Neural cell (in vitro differentiated cells): ENCODE data around the gene HNRNPK. TPM values are rescaled to one million over a fixed set of nuclear protein-coding genes. Genes with fewer than 3 reads are reported as not detected.

Experiments
- H2AFZ ChIP-seq: fragments of 200-600, 300-800 bp; sonication (generic), shearing (Covaris generic); 2 replicates; pipeline ENCODE4 v1.6.0; 2014; ENCODE audit warnings: low read depth, mild to moderate bottlenecking, antibody characterized with exemption, low read length, moderate library complexity
- H3F3A ChIP-seq: fragments of 200-600 bp; shearing (Covaris generic); 2 replicates; pipeline ENCODE4 v1.6.1; 2016; ENCODE audit warnings: mild to moderate bottlenecking, moderate library complexity, mixed read lengths, antibody characterized with exemption, low read length; ENCODE audit not compliant: insufficient read depth, poor library complexity, severe bottlenecking
- H3K27ac ChIP-seq: fragments of 200-600, 300-800 bp; sonication (generic), shearing (Covaris generic); 2 replicates; pipeline ENCODE4 v1.5.1; 2014; ENCODE audit warnings: mild to moderate bottlenecking, low read length, moderate library complexity
- H3K27me3 ChIP-seq: fragments of 300-800, 200-600 bp; sonication (generic), shearing (Covaris generic); 2 replicates; pipeline ENCODE4 v1.6.0; 2014; ENCODE audit warnings: mild to moderate bottlenecking, low read depth, low read length, moderate library complexity; ENCODE audit not compliant: insufficient read depth
- H3K36me3 ChIP-seq: fragments of 300-800, 200-600 bp; sonication (generic), shearing (Covaris generic); 2 replicates; pipeline ENCODE4 v1.5.1; 2014; ENCODE audit warnings: mild to moderate bottlenecking, antibody characterized with exemption, low read length, moderate library complexity; ENCODE audit not compliant: insufficient read depth
- H3K4me2 ChIP-seq: fragments of 300-800, 200-600 bp; sonication (generic), shearing (Covaris generic); 2 replicates; pipeline ENCODE4 v1.6.0; 2014; ENCODE audit warnings: mild to moderate bottlenecking, low read length
- H3K4me3 ChIP-seq: fragments of 300-800, 200-600 bp; sonication (generic), shearing (Covaris generic); 2 replicates; pipeline ENCODE4 v1.5.1; 2014; ENCODE audit warnings: mild to moderate bottlenecking, low read length, moderate library complexity
- H3K79me2 ChIP-seq: fragments of 200-600 bp; shearing (Covaris generic); replicated peaks from 2 replicates; pipeline ENCODE4 v1.6.0; 2014; ENCODE audit warnings: mild to moderate bottlenecking, low read length, moderate library complexity; ENCODE audit not compliant: insufficient read depth
- H3K9ac ChIP-seq: fragments of 300-800, 200-600 bp; sonication (generic), shearing (Covaris generic); 2 replicates; pipeline ENCODE4 v1.6.1; 2016; ENCODE audit warnings: mild to moderate bottlenecking, low read length, mixed read lengths
- H3K9me2 ChIP-seq: fragments of 200-600 bp; shearing (Covaris generic); 2 replicates; pipeline ENCODE4 v1.6.1; 2016; ENCODE audit warnings: mild to moderate bottlenecking, low read length, mixed read lengths; ENCODE audit not compliant: insufficient read depth
- H3K9me3 ChIP-seq: fragments of 200-600, 300-800 bp; sonication (generic), shearing (Covaris generic); 2 replicates; pipeline ENCODE4 v1.6.1; 2016; ENCODE audit warnings: mild to moderate bottlenecking, mixed run types, low read length, moderate library complexity, mixed read lengths
- H4K20me1 ChIP-seq: fragments of 200-600 bp; shearing (Covaris generic); 2 replicates; pipeline ENCODE4 v1.6.1; 2016; ENCODE audit warnings: mild to moderate bottlenecking, mixed run types; ENCODE audit not compliant: insufficient read depth
- CTCF ChIP-seq: fragments of 450-650 bp; IDR thresholded peaks from 2 replicates; pipeline ENCODE4 v1.5.1; 2014; ENCODE audit warnings: antibody characterized with exemption, mild to moderate bottlenecking, moderate library complexity; ENCODE audit not compliant: poor library complexity, severe bottlenecking
- EP300 ChIP-seq: fragments of 450-650 bp; conservative IDR thresholded peaks from 2 replicates; pipeline ENCODE4 v1.6.1; 2014; ENCODE audit warnings: antibody characterized with exemption, mild to moderate bottlenecking, moderate library complexity; ENCODE audit not compliant: poor library complexity, severe bottlenecking
- EZH2 ChIP-seq: fragments of 200-600, 300-800 bp; shearing (Covaris generic), sonication (generic); IDR thresholded peaks from 2 replicates; pipeline ENCODE4 v1.6.1; 2014; ENCODE audit warnings: antibody characterized with exemption, low read length, borderline replicate concordance, mild to moderate bottlenecking; ENCODE audit not compliant: insufficient read depth, poor library complexity, severe bottlenecking
- MXI1 ChIP-seq: fragments of 450-650 bp; conservative IDR thresholded peaks from 2 replicates; pipeline ENCODE4 v1.6.1; 2014; ENCODE audit warnings: antibody characterized with exemption, mild to moderate bottlenecking; ENCODE audit not compliant: poor library complexity, severe bottlenecking
- POLR2AphosphoS5 ChIP-seq: IDR thresholded peaks from 2 replicates; pipeline ENCODE4 v1.6.1; 2012
- RAD21 ChIP-seq: fragments of 450-650 bp; conservative IDR thresholded peaks from 2 replicates; pipeline ENCODE4 v1.6.1; 2014; ENCODE audit warnings: antibody characterized with exemption, mild to moderate bottlenecking, moderate library complexity
- REST ChIP-seq: IDR thresholded peaks from 2 replicates; pipeline ENCODE4 v1.6.1; 2012; ENCODE audit warnings: borderline replicate concordance
- SMC3 ChIP-seq: fragments of 450-650 bp; conservative IDR thresholded peaks from 2 replicates; pipeline ENCODE4 v1.6.1; 2014; ENCODE audit warnings: antibody characterized with exemption, mild to moderate bottlenecking, moderate library complexity; ENCODE audit not compliant: poor library complexity
- TAF1 ChIP-seq: IDR thresholded peaks from 2 replicates; pipeline ENCODE4 v1.6.1; 2012; ENCODE audit warnings: low read depth
- polyA plus RNA-seq: library from polyadenylated mRNA; depleted of rRNA; stranded (reverse); fragments of >200 nt; gene quantifications from 2 replicates; pipeline ENCODE4 v1.2.3, GENCODE V29; 2014

The HNRNPK gene
- polyA plus RNA-seq, 1 donor from 2014 or later = 1,061 TPM

GRCh38 chr9:83964973-83965349 is 15.1 kb downstream of the HNRNPK start:
- Histone ChIP-seq H3K9me2 (no peaks in the 10 kb centered on the region), H3K36me3 (peaks cover 3% of the 10 kb centered on the region), H3K9me3 (no peaks in the 10 kb centered on the region), H4K20me1 (peaks cover 10% of the 10 kb centered on the region), H3K4me3 (no peak overlapping the region), H3K79me2 (no peaks in the 10 kb centered on the region), H3F3A (peaks cover 8% of the 10 kb centered on the region), H3K9ac (no peak overlapping the region), H3K4me2 (no peak overlapping the region), H3K27me3 (no peaks in the 10 kb centered on the region), H2AFZ (no peak overlapping the region), H3K27ac (no peak overlapping the region)
- TF ChIP-seq REST (peak; percentile 12), EP300 (no peak)

- Histone ChIP-seq H3F3A (peaks cover 8% of the 10 kb centered on the region), H3K4me3 (no peak overlapping the region)
- no peak for TF ChIP-seq EZH2
- no peak for TF ChIP-seq RAD21
- no peak for TF ChIP-seq TAF1
- TF ChIP-seq MXI1 = no peak
- no peak for TF ChIP-seq CTCF
- no peak for TF ChIP-seq SMC3
- TF ChIP-seq EP300 = no peak
- TF ChIP-seq REST = no peak
- TF ChIP-seq POLR2AphosphoS5 = no peak
Observed at GRCh38 chr9:83962165-83962564, 17.9 kb downstream of the HNRNPK start.

More at GRCh38 chr9:83962165-83962564, 17.9 kb downstream of the HNRNPK start:
- Histone ChIP-seq H2AFZ (no peak overlapping the region), H3K36me3 (no peaks in the 10 kb centered on the region), H3K9ac (no peak overlapping the region), H4K20me1 (no peaks in the 10 kb centered on the region), H3K9me2 (no peaks in the 10 kb centered on the region), H3K9me3 (no peaks in the 10 kb centered on the region), H3K79me2 (no peaks in the 10 kb centered on the region), H3K27ac (no peak overlapping the region), H3K4me2 (no peak overlapping the region), H3K27me3 (no peaks in the 10 kb centered on the region)
